Measurements from ENCODE around the gene TMTC3. TPM values are rescaled to one million over a fixed set of nuclear protein-coding genes. Genes with fewer than 3 reads are reported as not detected.

The TMTC3 gene
- total and polyA plus RNA-seq, 2 experiments from 2014 or later, result 7.0 to 33.7 TPM

DNA sequence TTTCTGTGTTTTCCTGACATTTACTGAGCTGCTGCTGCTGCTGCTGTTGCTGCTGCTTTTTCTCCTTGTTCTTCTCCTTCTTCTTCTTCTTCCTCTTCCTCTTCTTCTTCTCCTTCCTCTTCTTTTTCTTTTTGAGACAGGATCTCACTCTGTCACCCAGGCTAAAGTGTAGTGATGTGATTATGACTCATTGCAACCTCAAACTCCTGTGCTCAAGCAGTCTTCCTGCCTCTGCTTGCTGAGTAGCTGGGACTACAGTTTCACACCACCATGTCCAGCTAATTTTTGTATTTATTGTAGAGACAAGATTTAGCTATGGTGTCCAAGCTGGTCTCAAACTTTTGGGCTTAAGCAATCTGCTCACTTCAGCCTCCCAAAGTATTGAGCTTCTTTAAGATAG is 95.8 kb downstream of the TMTC3 start:
- H3K9me3 ChIP-seq (ENCODE audit: low read depth), result no peaks in the 10 kb centered on the region
- H3K4me2 ChIP-seq, result no peak overlapping the region
- TF ChIP-seq, protein P1, sequence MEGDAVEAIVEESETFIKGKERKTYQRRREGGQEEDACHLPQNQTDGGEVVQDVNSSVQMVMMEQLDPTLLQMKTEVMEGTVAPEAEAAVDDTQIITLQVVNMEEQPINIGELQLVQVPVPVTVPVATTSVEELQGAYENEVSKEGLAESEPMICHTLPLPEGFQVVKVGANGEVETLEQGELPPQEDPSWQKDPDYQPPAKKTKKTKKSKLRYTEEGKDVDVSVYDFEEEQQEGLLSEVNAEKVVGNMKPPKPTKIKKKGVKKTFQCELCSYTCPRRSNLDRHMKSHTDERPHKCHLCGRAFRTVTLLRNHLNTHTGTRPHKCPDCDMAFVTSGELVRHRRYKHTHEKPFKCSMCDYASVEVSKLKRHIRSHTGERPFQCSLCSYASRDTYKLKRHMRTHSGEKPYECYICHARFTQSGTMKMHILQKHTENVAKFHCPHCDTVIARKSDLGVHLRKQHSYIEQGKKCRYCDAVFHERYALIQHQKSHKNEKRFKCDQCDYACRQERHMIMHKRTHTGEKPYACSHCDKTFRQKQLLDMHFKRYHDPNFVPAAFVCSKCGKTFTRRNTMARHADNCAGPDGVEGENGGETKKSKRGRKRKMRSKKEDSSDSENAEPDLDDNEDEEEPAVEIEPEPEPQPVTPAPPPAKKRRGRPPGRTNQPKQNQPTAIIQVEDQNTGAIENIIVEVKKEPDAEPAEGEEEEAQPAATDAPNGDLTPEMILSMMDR (IDR thresholded peaks at IDR 0.05; ENCODE audit: poor library complexity), result no peak
- TF ChIP-seq EZH2phosphoT487 (IDR thresholded peaks at IDR 0.05; ENCODE audit: low read depth, severe bottlenecking, unreplicated experiment), result no peak
- no peak for TF ChIP-seq EZH2 (IDR thresholded peaks at IDR 0.05; ENCODE audit: borderline replicate concordance)
- no peaks in the 10 kb centered on the region for H4K20me1 ChIP-seq (ENCODE audit: insufficient read depth, poor library complexity, severe bottlenecking)
- no peak overlapping the region for H2AFZ ChIP-seq
- DNase-seq (ENCODE audit: low spot score), result no peak
- H3K36me3 ChIP-seq (replicated peaks; ENCODE audit: insufficient read depth, low read depth), result no peaks in the 10 kb centered on the region
- no peaks in the 10 kb centered on the region for H3K79me2 ChIP-seq
- no peaks in the 10 kb centered on the region for H3K9me2 ChIP-seq (replicated peaks; ENCODE audit: insufficient read depth)
- H3K4me1 ChIP-seq (ENCODE audit: insufficient read depth), result no peaks in the 10 kb centered on the region
- no peak overlapping the region for H3K4me3 ChIP-seq
- no peak overlapping the region for H3K27ac ChIP-seq
- H3K27me3 ChIP-seq, result no peaks in the 10 kb centered on the region

DNA sequence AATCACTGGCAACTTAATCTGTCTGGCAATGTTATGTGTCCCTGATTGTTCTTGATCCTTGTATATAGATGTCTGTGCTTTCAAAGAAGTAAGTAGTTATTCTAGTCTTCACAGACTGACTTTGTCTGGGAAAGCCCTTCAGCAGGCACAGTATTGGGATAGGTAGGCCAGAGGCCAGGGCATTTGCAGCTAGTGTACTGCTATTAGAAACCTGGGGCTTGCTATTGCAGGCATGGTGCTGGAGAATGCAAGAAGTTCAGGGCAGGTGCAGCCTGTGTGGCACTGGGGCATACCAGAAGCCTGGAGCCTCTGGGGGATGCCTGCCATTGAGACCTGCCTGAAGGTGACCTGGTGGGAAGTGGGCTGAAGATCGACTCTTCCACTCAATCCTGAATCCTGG is 96.3 kb downstream of the TMTC3 start:
- Histone ChIP-seq H3K36me3 (replicated peaks; ENCODE audit: insufficient read depth, low read depth) (no peaks in the 10 kb centered on the region), H3K27ac (no peak overlapping the region), H3K4me3 (no peak overlapping the region), H4K20me1 (ENCODE audit: insufficient read depth, poor library complexity, severe bottlenecking) (no peaks in the 10 kb centered on the region), H3K4me1 (ENCODE audit: insufficient read depth) (no peaks in the 10 kb centered on the region), H3K27me3 (no peaks in the 10 kb centered on the region), H3K9me2 (replicated peaks; ENCODE audit: insufficient read depth) (no peaks in the 10 kb centered on the region), H3K4me2 (no peak overlapping the region), H3K9me3 (ENCODE audit: low read depth) (no peaks in the 10 kb centered on the region), H2AFZ (no peak overlapping the region), H3K79me2 (no peaks in the 10 kb centered on the region)
- 94% methylated on average over 1 of the region's 1 CpG for WGBS (ENCODE audit: low lambda C conversion rate, missing lambda C conversion rate)
- TF ChIP-seq EZH2phosphoT487 (IDR thresholded peaks at IDR 0.05; ENCODE audit: low read depth, severe bottlenecking, unreplicated experiment), result no peak
- TF ChIP-seq, protein P1 (IDR thresholded peaks at IDR 0.05; ENCODE audit: poor library complexity), result no peak
- no peak for TF ChIP-seq EZH2 (IDR thresholded peaks at IDR 0.05; ENCODE audit: borderline replicate concordance)
- DNase-seq (ENCODE audit: low spot score), result no peak

DNA sequence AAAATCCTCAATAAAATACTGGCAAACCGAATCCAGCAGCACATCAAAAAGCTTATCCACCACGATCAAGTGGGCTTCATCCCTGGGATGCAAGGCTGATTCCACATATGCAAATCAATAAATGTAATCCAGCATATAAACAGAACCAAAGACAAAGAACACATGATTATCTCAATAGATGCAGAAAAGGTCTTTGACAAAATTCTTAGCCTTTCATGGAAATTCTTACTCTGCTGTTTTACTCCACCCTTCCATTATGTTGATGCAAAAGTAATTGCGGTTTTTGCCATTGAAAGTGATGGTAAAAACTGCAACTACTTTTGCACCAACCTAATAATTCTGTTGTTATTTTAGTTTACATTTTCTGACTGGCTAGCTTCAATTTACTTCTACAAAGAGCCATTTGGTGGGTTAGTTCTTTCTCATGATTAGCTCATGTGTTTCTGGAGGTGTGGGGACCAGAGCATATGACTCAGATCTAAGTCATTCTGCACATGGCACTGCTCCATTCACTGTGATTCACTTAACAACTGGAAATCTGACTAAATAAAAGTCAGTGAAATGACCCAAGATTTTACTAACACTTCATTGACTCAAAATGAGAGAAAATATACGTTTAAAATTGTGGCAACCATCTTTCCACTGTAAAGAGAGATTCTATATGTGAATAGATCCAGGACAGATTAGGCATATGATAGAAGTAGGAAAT is 99.9 kb downstream of the TMTC3 start:
- no peaks in the 10 kb centered on the region for H3K9me2 ChIP-seq (replicated peaks; ENCODE audit: insufficient read depth)
- no peak overlapping the region for H2AFZ ChIP-seq
- no peak overlapping the region for H3K4me2 ChIP-seq
- WGBS (ENCODE audit: low lambda C conversion rate, missing lambda C conversion rate), result 88% methylated on average over 4 of the region's 4 CpGs
- no peaks in the 10 kb centered on the region for H4K20me1 ChIP-seq (ENCODE audit: insufficient read depth, poor library complexity, severe bottlenecking)
- H3K36me3 ChIP-seq (replicated peaks; ENCODE audit: insufficient read depth, low read depth), result no peaks in the 10 kb centered on the region
- H3K9me3 ChIP-seq (ENCODE audit: low read depth), result no peaks in the 10 kb centered on the region
- no peaks in the 10 kb centered on the region for H3K27me3 ChIP-seq
- H3K79me2 ChIP-seq, result no peaks in the 10 kb centered on the region
- H3K4me3 ChIP-seq, result no peak overlapping the region
- TF ChIP-seq, protein P1 (IDR thresholded peaks at IDR 0.05; ENCODE audit: poor library complexity), result no peak
- TF ChIP-seq EZH2 (IDR thresholded peaks at IDR 0.05; ENCODE audit: borderline replicate concordance) (no peak), EZH2phosphoT487 (IDR thresholded peaks at IDR 0.05; ENCODE audit: low read depth, severe bottlenecking, unreplicated experiment) (no peak)
- H3K4me1 ChIP-seq (ENCODE audit: insufficient read depth), result no peaks in the 10 kb centered on the region
- no peak overlapping the region for H3K27ac ChIP-seq
- DNase-seq (ENCODE audit: low spot score), result peak; percentile 10
